H7 (cell line): ENCODE measurements around the gene COG2. TPM values are rescaled to one million over a fixed set of nuclear protein-coding genes. Genes with fewer than 3 reads are reported as not detected.

ENCODE experiments used
- DNase-seq: peaks from one replicate; pipeline ENCODE4 v3.0.0; 2012
- H3K27me3 ChIP-seq: 2 replicates; pipeline ENCODE4 v1.6.0; 2011; ENCODE audit warnings: mild to moderate bottlenecking, low read length; ENCODE audit not compliant: control insufficient read depth, insufficient read depth
- H3K36me3 ChIP-seq: replicated peaks from 2 replicates; pipeline ENCODE4 v1.5.1; 2011; ENCODE audit warnings: low read length; ENCODE audit not compliant: control insufficient read depth, insufficient read depth
- H3K4me3 ChIP-seq: 2 replicates; pipeline ENCODE4 v1.5.1; 2011; ENCODE audit warnings: low read depth, mild to moderate bottlenecking, control low read depth, low read length, moderate library complexity; ENCODE audit not compliant: insufficient read depth
- total RNA-seq: library from RNA; depleted of rRNA; stranded (reverse); fragments of >200 nt; shearing (Covaris generic); gene quantifications from 2 replicates; pipeline ENCODE4 v1.2.3, GENCODE V29; 2014

COG2 gene
- total RNA-seq, 1 experiment from 2014 or later: 38.3 TPM

DNA sequence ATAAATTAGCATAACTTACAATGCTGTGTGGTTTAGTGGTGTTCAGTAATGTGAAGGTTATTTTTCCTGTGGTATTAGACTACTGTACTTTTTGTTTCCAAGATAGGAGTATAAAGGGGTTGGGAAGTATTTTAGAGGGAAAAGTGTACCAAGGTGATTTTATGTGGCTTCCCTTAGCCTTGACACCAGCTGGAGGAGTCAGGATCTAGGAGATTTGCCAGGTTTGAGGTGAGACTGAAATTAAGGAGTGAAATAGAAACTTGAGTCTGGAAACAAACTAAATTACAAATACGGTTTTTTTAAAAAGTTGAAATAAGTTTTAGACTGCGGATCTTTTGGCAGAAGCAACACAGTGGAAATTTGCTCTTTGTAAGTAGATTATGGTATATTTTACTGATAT, 32.3 kb downstream of the COG2 start:
- no peaks in the 10 kb centered on the region for H3K27me3 ChIP-seq
- H3K4me3 ChIP-seq: no peak overlapping the region
- peaks cover 21% of the 10 kb centered on the region for H3K36me3 ChIP-seq
- DNase-seq: no peak

DNA sequence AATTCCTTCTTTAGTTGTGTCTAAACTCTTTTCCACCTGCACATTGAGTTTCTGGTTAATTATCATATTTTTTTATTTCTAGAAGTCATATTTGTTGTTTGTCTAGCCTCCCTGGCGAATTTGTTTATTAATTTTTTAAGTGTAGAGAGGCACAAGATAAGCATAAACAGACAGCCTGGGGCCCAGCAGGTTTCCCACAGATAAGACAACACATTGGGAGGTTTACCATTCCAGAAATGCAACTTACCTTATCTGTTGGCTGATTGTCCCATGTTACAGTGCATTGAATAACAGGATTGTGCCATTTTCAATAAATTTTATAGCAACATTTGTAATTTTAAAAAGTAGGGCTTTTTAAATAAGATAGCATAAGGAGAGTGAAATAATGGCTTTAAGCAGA, 34.9 kb downstream of the COG2 start:
- Histone ChIP-seq H3K27me3 (no peaks in the 10 kb centered on the region), H3K4me3 (no peak overlapping the region), H3K36me3 (peaks cover 19% of the 10 kb centered on the region)
- no peak for DNase-seq

DNA sequence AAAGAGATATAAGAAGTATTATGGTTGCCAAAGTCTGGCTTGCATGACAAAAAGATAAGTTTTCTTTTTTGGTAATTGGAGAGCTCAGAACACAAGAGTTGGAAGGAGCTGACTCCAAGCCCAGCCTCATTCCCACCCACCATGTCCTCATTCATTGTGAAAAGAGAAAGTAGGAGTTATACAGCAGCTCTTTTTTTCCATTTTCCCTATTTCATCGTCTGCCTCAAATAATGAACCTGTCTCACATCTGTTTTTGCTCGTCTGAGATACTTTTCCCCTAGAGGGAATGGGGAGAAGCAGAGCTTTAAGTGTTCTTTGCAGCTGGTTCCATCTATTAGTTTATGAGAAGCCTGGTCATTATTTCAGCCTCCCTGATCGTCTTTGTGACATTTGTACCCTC, 36.9 kb downstream of the COG2 start:
- Histone ChIP-seq H3K4me3 (no peak overlapping the region), H3K27me3 (no peaks in the 10 kb centered on the region), H3K36me3 (peaks cover 19% of the 10 kb centered on the region)
- no peak for DNase-seq

DNA sequence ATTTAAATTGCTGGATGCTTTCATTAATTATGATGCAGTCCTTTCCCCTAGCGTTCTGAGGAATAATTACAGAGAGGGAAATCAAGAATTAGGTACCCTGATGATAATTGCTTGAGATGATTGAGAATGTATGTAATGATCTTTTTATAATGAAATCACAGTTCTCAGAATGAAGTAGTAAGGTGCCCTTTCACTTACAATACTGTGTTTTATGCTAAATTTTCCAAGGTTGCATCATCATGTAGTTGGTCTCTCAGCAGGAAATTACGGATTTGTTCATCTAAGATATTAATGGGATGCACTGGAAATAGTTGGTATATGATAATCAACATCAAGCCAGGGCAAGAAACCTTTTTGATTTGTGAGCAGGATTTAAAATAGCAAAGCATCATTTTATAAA, 37.5 kb downstream of the COG2 start:
- Histone ChIP-seq H3K27me3 (no peaks in the 10 kb centered on the region), H3K36me3 (peaks cover 18% of the 10 kb centered on the region), H3K4me3 (no peak overlapping the region)
- DNase-seq: no peak

DNA sequence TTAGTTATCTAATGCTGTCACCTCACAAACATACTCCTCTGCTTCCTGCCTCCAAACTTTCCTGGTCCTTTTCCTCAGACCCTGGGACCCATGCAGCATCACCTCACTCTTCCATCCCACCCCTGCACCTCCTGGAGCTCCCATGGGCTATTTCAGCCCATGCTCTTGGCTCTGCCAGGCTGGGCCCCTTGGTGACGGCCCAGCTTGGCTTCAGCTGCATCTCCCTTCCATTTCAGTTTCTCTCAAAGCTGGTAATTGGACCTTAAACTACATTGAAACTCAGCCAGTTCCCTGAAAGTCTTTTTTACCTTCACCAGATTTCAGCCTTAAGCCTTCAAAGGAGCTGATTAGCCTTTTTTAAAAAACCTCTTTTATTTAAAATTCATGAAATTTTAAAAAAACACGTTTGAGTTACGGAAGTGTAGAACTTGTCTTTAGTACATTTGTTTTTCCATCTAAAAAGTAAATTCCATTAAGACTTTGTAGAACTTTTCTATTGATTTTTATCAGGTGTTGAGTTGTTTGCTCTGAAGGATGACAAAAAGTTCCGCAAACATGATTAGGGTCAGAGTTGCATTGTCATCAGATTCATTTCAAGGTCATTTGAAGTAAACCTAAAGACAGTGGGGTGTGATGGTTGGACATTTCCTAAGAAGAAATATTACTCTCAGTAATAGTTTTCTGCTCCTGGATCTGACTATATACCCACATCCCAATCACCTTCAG, 38.2 kb downstream of the COG2 start:
- Histone ChIP-seq H3K27me3 (no peaks in the 10 kb centered on the region), H3K4me3 (no peak overlapping the region), H3K36me3 (peaks cover 22% of the 10 kb centered on the region)
- no peak for DNase-seq

DNA sequence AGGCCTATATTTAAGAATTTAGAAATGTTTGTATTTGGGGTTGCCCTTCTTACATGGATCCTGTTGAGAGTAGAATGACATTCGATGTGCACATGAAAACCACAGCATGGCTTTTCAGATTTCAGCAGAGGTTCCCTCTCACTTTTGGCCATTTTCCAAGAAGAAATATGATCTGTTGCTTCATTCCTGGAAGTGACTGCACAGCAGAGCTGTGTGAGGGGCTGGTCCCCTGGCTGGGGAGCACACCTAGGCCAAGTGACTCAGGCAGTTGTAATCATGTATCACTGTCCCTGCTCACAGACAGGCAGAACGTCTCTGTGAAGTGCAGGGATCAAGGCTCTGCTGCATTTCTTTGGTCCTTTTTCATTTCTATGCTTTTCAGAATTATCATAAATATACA, 39.3 kb downstream of the COG2 start:
- DNase-seq: no peak
- H3K4me3 ChIP-seq: no peak overlapping the region
- peaks cover 25% of the 10 kb centered on the region for H3K36me3 ChIP-seq
- H3K27me3 ChIP-seq: no peaks in the 10 kb centered on the region

DNA sequence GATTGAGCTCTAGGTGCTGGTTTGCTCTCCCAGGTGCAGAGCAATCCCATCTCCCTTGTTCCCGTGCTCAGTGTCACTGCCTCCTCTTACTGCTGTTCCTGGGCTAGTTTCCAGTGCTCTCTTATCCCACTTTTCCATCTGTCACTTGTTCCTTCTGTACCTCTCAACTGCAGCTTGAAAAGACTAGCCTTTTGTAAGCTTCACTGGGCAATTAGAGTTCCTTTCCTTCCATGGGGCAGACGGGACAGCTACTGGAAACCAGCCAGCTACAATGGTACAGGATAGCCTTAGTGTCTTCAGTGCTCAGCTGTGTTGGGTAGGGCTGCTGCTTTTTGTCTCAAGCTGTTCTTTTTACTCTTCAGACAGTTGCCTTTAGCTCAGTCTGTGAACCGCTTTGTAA, 40.0 kb downstream of the COG2 start:
- no peak for DNase-seq
- Histone ChIP-seq H3K36me3 (peaks cover 25% of the 10 kb centered on the region), H3K4me3 (no peak overlapping the region)

DNA sequence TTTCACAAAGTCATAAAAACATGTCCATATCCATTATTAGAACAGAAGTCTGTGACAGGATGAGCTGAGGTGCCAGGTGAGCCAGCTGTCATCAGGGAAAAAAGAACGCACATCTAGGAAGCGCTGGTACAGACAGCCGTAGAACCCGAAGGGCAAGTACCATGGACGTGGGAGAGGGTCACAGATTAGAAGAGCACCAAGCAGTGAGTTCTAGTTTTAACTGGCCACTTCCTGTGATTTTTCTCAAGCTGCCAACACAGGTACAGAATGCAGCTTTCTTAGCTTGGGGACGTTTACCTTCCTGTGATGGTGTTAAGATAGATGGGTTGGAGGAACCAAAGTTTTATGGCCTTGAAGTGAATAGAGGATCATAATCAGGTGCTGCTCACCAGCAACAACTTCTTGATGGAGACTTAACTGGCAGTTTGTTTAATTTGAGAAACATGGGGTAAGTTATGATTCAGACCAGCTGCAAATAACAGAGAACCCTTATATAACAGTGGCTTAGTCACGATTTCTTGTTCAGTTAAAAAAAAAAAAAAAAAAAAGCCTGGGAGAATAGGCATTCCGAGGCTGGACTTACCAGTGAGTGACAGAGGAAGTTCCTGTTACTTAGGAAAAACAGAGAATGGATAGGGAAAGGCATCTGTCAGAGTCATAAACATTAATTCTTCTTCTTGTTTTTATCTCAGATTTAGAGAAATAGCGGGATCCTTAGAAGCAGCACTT, 40.8 kb downstream of the COG2 start:
- no peak for DNase-seq
- Histone ChIP-seq H3K27me3 (no peaks in the 10 kb centered on the region), H3K4me3 (no peak overlapping the region), H3K36me3 (peaks cover 25% of the 10 kb centered on the region)

More for the DNA sequence above, 40.0 kb downstream of the COG2 start:
- H3K27me3 ChIP-seq: no peaks in the 10 kb centered on the region

DNA sequence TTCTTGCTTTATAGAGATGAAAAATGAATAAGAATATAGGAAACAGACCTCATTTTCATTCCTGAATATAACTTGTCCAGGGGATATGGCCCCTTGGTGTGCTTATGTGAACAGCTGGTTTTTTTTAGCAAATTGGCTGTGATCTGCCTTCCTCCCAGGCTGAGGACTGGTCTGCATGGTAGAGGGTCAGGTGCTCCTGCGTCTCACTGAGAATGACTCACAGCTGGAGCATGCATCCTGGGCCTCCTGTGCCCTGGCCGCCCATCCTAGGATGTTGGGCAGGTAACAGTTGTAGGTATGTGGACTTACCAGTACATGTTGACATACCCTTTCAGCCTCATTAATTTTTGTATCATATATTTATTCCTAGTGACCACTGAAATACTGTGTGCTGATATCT, 41.9 kb downstream of the COG2 start:
- DNase-seq: no peak
- H3K27me3 ChIP-seq: no peaks in the 10 kb centered on the region
- H3K36me3 ChIP-seq: peaks cover 24% of the 10 kb centered on the region
- H3K4me3 ChIP-seq: no peak overlapping the region

DNA sequence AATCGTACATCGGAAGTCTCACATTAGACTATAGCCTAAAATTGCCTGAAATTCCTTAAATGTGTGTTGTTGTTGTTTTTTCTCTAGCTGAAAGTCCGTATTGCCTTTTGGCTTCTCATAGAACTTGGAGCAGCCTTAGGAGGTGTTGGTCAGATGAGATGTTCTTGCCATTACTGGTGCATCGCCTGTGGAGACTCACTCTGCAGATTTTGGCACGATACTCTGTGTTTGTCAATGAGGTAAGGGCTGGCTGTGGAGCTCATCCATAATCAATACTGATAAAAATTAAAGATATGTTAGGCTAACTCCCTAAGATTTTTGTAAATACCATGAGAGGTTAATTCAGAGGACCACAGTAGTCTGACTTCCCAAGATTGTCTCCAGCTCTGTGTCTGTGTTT, 42.7 kb downstream of the COG2 start:
- no peak for DNase-seq
- no peaks in the 10 kb centered on the region for H3K27me3 ChIP-seq
- peaks cover 26% of the 10 kb centered on the region for H3K36me3 ChIP-seq
- H3K4me3 ChIP-seq: no peak overlapping the region

DNA sequence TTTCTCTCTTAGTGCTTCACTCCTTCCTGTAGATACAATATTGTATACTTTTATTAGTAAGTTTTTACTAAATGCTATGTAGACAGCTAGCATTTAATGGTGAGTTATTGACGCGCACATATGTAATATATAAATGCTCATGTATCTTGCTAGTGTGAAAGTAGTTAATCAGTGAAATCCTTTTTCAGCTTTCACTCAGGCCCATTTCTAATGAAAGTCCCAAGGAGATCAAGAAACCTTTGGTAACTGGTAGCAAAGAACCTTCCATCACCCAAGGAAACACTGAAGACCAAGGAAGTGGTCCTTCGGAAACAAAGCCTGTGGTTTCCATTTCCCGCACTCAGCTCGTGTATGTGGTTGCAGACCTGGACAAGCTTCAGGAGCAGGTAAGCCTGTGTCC, 44.5 kb downstream of the COG2 start:
- Histone ChIP-seq H3K36me3 (peaks cover 30% of the 10 kb centered on the region), H3K4me3 (no peak overlapping the region), H3K27me3 (no peaks in the 10 kb centered on the region)
- DNase-seq: no peak

DNA sequence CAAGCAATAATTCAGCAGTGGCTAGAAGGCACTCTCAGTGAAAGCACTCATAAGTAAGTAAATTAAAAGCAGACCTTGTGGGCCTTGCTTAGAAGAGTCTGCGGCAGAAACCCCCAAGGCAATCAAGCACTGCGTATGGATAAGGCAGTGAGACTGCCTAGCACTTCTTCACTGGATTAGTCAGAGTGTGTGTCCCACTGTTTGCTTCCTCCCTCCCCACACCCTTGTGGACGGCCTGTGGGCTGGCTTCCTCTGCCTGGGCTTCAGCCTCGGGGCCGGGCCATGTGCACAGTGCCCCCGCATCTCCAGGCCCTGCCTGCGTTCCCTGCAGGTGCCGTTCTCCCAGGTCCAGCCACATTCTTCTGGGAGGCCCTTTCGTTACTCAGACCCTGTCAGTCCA, 47.8 kb downstream of the COG2 start:
- peaks cover 20% of the 10 kb centered on the region for H3K36me3 ChIP-seq
- DNase-seq: no peak
- H3K4me3 ChIP-seq: no peak overlapping the region
- H3K27me3 ChIP-seq: no peaks in the 10 kb centered on the region

DNA sequence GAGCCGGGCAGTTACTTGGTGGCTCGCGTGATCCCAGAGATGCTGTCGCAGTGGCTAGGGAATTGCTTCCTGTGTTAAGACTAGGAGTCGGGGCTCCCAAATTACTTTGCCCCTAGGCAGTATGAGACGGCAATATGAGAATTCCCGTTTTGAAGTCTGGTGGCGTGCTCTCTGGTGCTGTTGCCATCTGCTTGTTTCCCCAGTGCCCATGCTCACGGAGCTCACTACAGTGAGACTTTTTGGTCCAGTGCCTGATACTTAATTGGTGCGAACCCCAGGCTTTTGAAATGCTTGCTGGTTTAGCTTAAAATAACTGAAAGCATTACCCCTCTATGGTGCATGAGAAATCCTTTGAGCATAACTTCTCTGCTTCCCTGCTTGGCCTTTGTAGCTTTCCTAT, 49.3 kb downstream of the COG2 start:
- no peak for DNase-seq
- H3K36me3 ChIP-seq: peaks cover 13% of the 10 kb centered on the region
- H3K4me3 ChIP-seq: no peak overlapping the region
- H3K27me3 ChIP-seq: no peaks in the 10 kb centered on the region

DNA sequence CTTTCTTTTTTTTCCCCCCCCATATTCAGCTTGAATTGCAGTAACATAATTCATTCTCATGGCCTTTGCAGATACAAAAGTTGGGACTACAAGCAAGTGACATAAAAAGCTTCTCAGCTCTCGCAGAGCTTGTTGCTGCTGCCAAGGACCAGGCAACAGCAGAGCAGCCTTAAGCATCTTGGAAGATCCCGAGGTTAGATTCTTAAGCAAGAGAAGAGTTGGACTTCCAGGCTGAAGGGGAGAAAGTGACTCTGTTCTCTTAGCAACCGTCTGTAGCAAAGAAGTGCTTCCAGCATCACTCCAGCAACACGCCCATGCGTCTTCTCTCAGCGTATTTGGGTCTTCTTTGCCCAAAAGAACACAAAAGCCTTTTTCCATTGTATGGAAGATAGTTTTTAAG, 50.9 kb downstream of the COG2 start:
- no peaks in the 10 kb centered on the region for H3K27me3 ChIP-seq
- no peak for DNase-seq
- no peak overlapping the region for H3K4me3 ChIP-seq
- H3K36me3 ChIP-seq: peaks cover 13% of the 10 kb centered on the region

DNA sequence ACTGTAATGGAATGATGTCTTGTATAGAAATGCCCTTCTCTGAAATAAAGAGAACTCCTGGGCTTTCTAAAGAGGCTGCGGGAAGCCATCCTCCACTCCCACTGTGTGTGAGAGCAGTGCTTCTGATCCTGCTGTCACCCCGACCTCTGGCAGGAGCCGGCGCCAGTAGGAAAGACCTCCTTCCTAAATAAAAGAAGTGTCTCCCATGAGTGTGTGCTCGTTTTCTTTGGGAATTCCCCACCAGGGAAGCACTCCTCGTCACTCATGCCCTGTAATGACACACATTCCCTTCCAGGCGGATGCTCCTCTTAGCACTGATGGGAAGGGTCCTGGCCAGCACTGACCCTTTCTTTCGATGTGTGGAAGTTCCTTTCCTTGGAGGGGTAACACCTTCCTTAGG, 51.5 kb downstream of the COG2 start:
- peaks cover 13% of the 10 kb centered on the region for H3K36me3 ChIP-seq
- H3K4me3 ChIP-seq: no peak overlapping the region
- no peaks in the 10 kb centered on the region for H3K27me3 ChIP-seq
- DNase-seq: no peak
